HTR-8/SVneo (cell line): Measurements from ENCODE around the gene OPALIN.

Experiments
- DNase-seq: peaks from one replicate; pipeline ENCODE4 v3.0.0; 2011; ENCODE audit warnings: low spot score, mixed read lengths; ENCODE audit not compliant: insufficient read length
- FAIRE-seq: peaks from 2 replicates; lab custom pipeline; 2011; peaks lifted over from hg19 to GRCh38; lab: Jason Lieb, UNC

The OPALIN gene

GRCh38 chr10:96341219-96342182 lies 17.3 kb downstream of the OPALIN start:
- DNase-seq, result no peak
- FAIRE-seq, result no peak

DNA sequence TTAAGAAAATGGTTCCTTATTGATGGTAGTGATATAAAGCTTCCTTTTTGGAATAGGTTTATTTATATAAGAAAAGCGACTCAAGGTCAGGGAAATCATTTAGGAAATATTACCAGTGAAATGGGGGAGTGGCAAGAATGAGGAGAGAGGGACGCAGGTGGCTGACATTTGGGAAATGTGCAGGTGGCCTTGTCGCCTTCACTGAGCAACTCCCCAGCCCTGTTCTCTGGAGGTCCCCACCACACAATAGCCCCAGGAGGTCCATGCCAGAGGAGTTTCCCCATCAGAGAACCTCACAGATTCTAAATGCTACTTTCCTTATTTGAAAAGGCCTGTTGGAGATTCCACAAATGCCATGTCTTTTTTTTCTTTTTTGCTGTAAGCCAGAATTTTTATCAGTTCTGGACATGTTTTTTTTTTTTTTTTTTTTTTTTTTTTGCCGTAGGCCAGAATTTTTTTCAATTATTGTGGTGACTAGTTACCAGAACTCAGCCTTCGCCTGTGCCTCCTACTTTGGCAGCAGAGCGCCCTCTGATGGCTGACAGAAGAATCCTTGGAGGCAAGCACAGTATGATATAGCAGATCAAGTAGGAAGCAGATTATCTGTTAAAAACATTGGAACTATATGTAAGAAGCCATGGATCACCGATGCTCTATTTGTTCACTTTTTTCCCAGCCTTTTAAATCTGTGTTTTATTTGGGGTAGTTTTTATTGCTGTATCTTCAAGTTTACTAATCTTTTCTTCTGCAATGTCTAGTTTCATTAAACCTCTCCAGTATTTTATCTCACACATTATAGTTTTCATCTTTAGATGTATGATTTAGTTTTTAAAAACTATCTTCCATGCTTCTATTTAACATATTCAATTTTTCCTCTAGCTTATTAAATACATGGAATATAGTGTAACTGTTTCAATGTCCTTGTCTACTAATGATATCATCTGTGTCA lies 18.6 kb downstream of the OPALIN start:
- peak; percentile 69 for DNase-seq
- FAIRE-seq, result no peak

- FAIRE-seq (no peak), DNase-seq (no peak)
Observed at GRCh38 chr10:96339383-96339782, 19.4 kb downstream of the OPALIN start.

DNA sequence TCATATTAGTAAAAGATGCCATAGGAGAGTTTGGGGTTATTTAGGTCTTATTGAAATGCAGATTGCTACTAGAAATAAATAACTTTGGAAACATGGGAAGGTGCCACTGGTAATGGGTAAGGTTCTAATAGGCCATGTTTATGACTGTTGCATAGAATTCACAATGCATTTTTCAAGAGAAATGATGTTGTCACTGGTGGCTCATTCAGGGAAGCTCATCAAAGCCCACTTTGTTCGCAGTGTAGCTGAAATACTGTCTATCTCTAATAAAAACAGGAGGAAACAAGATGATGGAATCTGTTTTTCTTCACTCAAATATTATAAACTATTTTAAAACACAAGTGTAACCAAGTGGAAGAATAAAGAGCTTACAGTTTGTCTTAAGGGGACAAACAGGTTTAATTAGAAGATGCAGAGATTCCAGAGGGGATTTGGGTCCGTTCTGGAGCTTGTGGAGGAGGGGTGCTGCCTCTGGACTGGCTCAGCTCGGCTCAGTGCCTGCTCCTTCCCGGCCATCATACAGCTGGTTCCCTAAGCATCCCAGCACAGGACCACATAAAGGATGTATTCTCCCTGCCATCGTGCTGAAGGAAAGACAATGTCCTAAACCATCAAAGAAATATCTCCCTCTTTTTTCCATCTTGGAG lies 20.4 kb downstream of the OPALIN start:
- no peak for DNase-seq
- FAIRE-seq, result no peak

GRCh38 chr10:96337106-96337505 lies 21.7 kb downstream of the OPALIN start:
- FAIRE-seq (no peak), DNase-seq (no peak)

DNA sequence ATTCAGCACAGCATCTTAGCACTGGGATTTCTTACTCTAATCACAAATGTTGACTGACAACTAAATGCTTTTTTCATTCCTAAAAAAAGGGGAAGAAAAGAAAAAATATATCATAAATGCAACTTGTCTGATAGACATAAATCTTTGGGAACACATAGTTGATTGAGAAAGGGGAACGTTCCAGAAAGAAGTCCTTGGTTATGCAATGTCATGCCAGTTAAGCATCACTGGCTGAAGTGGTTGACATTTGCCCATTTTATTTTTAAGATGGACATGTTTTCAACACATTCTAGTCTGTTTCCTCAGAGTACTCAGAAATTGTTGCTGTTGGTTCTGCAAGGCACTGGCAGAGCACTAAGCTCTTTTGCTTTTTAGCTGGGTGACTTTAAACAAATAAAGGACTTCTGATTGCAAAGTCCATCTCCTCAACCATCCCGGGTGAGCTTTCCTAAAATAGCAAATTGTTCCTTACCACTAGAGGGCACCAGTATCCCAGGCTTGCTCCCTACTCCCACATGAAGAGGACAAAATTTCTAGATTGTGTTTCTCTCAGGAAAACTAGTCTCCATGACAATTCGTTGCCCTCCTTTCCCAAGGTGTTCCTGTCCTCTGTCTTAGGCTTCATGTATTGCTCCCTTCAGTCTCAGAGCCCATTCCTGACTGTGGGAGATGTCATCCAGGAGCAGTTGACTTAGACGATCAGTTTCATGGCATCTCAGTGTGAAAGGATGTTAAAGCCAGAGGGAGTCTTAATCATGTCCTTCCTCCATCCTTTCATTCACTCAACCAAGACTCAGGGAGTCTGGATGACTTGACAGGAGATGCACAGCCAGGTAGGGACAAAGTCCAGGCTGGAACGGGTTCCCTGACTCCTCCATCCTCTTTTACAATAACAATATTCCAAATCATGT lies 23.9 kb downstream of the OPALIN start:
- no peak for FAIRE-seq
- DNase-seq, result peak; percentile 56

DNA sequence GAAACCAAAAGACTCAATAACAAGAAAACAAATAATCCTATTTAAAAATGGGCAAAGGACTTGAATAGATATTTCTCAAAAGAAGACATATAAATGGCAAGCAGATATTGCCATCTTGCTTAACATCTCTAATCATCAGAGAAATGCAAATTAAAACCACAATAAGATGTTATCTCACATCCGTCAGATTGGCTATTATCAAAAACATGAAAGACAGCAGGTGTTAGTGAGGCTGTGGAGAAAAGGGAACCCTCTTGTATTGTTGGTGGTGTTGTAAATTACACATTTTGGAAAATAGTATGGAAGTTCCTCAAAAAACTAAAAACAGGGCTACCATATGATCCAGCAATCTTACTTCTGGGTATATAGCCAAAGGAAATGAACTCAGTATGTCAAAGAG lies 25.7 kb downstream of the OPALIN start:
- FAIRE-seq, result no peak

DNA sequence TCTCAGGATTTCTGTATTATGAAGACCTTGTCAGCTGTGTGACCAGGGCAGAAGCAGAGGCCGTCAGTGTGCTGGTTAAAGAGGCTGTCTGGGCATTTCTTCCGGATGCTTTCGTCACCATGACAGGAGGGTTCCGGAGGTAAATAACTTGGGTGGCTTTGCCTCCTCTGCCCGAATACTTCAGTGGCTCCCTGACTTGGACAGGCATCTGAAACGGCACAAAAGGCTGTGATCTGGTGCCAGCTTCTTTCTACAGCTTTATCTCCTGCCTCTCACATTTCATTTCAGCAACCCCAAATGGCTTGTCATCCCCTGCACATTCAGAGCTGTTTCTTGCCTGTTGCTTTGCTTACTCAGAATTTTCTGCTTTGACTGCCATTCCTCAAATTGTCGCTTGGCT lies 31.3 kb downstream of the OPALIN start:
- DNase-seq (no peak), FAIRE-seq (no peak)

More for the DNA sequence above, 25.7 kb downstream of the OPALIN start:
- no peak for DNase-seq

GRCh38 chr10:96325719-96326373 lies 33.0 kb downstream of the OPALIN start:
- no peak for FAIRE-seq
- DNase-seq, result no peak

DNA sequence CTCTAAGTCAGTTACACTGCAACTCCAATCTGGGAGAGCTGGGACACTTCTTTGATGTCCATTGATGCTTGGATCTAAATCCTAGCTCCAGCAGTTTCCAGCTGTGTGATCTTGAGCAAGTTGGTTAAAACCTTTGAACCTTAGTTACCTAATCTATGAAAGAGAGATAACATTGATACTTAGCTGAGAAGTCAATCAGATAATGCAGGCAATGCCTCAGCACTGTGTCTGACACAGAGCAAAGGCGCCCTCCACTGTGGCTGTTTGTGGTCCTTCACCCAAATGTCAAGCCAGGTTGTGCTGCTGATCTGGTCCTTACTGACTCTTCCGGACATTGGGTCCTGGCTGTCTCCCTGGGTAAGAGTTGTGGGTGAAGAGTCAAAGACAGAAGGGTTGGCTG lies 34.4 kb downstream of the OPALIN start:
- FAIRE-seq (no peak), DNase-seq (no peak)

DNA sequence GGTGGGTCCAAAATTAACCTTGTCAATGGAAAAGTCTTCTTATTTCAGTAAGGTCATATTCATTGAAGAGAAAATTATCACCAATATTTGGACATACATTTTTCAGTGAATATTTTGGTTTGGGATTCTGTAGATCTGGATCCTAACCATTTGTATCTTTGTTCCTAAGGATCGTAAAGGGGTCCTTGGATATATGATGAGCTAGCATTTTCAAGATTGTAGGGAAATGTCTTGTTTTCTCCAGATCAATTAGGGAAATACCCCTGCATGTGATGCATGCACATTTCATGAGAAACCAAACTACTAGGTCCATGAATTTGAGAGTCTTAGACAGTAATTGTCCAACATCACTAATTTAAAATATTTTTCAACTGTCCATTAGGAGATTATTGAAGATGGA lies 36.5 kb downstream of the OPALIN start:
- FAIRE-seq (no peak), DNase-seq (no peak)

DNA sequence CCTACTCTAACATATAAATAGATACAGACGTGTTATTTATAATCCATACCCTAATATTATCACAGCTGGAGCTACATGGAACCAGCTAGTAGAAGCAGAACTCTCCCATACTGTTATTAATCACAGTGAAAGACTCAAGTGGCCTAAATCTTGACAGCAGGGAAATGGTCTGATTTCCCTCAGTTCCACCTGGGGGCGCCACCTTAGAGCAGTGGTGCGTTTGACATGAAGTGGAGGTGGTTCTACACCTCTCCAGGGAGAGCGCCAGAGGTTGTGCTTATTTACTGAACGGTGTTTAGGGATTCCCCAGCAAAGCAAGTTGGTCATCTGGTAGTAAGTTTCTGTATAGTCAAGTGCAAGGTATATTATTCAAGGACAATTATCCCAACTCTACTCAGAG lies 37.0 kb downstream of the OPALIN start:
- FAIRE-seq, result no peak
- no peak for DNase-seq

DNA sequence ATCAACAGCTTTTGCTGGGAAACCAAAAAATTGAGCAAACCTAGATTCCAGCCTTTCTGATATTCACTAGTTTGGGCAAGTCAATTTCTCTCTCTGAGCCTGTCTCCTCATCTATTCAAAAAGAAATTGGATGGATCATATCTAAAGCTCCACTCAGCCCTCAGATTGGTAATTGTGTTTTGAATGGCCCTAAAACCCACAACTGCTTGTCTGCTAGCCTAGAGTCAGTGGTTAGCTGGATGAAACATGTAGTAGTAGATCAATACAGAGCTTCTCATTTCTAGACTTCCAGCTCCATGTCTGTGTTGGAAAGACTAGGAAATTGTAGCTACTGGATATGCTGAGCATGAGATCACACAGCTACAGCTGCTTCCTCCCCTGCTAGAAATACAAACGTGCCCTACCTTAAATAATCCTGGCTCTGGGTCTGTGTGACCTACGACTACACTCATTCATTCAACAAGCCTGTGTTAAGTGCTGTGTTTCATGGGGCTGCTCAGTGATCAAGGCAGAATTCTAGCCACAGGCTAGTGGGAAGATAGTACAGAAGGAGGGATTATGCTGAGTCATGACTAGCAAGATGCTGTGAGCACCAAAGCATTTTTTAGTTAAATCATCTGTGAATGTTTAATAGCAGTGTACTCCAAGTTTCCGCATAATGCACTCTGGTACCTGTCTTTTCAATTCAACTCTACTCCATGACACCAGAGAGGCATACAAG lies 38.9 kb downstream of the OPALIN start:
- no peak for FAIRE-seq
- no peak for DNase-seq

DNA sequence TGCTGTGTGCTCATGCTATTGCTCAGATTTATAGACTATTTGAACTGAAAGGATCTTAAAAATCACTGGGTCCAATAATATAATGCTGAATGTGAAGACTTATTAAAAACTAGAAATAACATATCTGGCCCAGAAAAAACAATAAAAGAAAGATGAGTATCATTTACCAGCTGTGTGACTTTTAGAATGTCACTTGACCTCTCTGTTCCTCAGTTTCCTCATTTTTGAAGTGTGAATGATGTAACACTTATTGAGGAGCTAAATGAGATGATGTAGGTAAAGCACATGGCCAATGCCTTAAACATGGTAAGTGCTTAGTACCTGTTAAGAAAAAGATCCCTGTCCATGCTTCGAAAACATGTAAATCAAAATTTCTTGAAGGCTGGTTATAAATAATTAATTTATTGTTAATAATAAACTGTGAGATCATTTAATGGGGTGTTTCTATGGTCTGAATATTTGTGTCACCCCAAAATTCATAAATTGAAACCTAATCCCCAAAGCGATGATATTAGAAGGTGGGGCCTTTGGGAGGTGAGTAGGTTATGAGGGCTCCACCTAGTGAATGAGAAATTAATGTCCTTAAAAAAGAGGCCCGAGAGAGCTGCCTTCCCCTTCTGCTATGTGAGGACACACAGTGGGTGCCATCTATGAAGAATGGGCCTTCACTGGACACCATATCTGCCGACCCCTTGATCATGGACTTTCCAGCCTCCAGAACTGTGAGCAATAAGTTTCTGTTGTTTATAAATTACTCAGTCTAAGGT lies 41.6 kb downstream of the OPALIN start:
- no peak for DNase-seq
- no peak for FAIRE-seq

DNA sequence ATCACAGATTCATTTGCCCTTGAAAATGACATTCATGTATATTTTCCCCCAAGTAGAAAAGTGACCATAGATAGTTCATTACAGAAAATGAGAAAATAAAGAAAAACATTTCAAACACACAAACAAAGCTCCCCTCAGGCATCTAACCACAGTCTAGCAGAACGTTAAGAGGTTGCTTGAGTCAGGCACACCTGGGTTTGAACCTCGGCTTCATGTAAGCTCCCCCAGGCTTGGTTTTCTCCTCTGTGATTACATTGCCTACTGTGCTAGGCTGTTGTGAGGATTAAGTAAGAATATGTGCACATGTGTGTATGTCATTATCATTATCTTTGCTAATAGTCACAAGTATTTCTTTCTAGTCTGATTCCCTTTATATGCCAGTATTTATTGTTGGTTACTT lies 45.5 kb downstream of the OPALIN start:
- DNase-seq, result no peak
- no peak for FAIRE-seq

DNA sequence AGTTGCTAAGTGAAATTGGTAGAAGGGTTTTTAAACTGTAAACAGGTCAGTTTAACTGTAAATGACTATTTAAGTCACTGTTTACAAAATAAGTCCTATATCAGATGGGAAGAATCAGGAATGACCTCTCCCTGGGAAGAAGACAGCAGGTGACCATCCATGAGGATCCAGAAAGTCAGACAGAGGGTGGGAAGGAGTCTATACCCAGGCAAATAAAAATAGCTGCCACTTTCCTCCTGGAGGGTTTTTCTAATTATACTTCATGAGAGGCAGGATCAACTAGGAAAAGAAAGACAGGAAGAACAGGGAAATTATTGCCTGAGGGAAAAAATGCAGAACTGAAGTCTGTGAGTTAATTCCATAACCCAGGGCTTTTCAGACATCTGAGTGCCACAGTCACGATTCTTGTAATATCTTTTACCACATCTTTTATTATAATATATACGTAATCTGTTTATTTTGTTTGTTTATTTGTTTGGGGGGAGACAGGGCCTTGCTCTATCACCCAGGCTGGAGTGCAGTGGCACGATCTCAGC lies 47.6 kb downstream of the OPALIN start:
- DNase-seq, result no peak
- FAIRE-seq, result no peak

DNA sequence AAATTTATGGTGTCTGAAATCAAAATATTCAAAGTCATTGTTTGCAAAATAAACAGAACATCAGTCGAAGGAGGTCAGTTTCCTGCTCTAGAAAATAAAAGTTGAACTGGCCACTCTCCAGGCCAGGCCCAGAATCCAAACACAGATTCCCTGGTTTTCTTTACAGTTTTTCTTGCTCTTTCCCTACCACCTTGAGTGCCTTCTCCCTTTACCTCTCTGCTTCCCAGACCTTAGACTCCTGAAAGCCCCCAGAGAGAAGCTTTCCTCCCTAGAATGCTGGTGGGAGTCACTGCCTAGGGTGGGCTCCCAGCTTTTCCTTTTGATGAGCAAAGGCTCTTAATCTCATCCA lies 48.5 kb downstream of the OPALIN start:
- no peak for FAIRE-seq
- DNase-seq, result no peak
